ENCODE results near the gene STK35.

DNA sequence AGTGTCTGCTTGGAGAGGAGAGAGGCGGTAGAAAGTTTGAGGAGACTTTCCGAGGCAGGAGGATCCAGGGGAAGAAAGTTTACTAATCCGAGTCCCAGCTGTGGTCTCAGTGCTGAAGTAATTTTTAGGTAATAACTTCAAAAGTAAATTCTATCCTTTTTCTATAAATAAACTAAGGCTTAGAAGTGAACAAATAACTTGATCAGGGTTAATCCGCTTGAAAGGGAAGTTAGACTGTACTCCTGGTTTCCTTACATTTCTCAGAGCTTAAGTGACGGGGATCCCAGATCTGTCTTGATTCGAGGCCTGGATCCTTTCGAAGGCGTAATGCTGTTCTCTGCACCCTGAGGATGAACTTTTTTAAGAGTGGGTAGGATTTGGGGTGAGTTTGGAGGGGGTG is 2.6 kb downstream of the STK35 start:
- TF ChIP-seq EP300 (IDR thresholded peaks at IDR 0.05; ENCODE audit: borderline replicate concordance): no peak
- TF ChIP-seq RAD21 (IDR thresholded peaks at IDR 0.05; ENCODE audit: low read depth): no peak
- TF ChIP-seq TEAD4 (IDR thresholded peaks at IDR 0.05): no peak
- no peak for TF ChIP-seq CEBPB (IDR thresholded peaks at IDR 0.05)
- no peak for TF ChIP-seq EGR1 (IDR thresholded peaks at IDR 0.05)
- no peak for TF ChIP-seq TAF1 (IDR thresholded peaks at IDR 0.05; ENCODE audit: low read depth)
- TF ChIP-seq FOXM1 (IDR thresholded peaks at IDR 0.05; ENCODE audit: borderline replicate concordance, low read depth): no peak
- TF ChIP-seq MAX (IDR thresholded peaks at IDR 0.05): no peak
- no peak for TF ChIP-seq ZBTB7A (IDR thresholded peaks at IDR 0.05; ENCODE audit: low read depth)
- no peak for TF ChIP-seq CREB1 (IDR thresholded peaks at IDR 0.05; ENCODE audit: low read depth)

Measured in Ishikawa (cell line).